Liver (tissue), 9 donors: ENCODE results near the gene LDLR. TPM values are rescaled to one million over a fixed set of nuclear protein-coding genes. Genes with fewer than 3 reads are reported as not detected.

Experiments
- DNase-seq: peaks from one replicate; pipeline ENCODE4 v3.0.0-alpha.2; 2017; ENCODE audit warnings: low spot score
- H3K27ac ChIP-seq, 2 donors: one replicate each; pipeline ENCODE4 v1.7.0; 2013; ENCODE audit warnings: inconsistent platforms in 2 of 2, low read length in 2 of 2, control low read depth in 1 of 2, low read depth in 1 of 2, mild to moderate bottlenecking in 1 of 2
- H3K27me3 ChIP-seq, 4 donors: one replicate each; pipeline versions ENCODE4 v1.6.1 to v1.7.0; 2013; ENCODE audit warnings: low read length in 3 of 4, inconsistent platforms in 1 of 4, mild to moderate bottlenecking in 1 of 4, moderate library complexity in 1 of 4; ENCODE audit not compliant: control insufficient read depth in 4 of 4, insufficient read depth in 4 of 4
- H3K36me3 ChIP-seq, 4 donors: one replicate each; pipeline versions ENCODE4 v1.6.1 to v1.7.0; 2013; ENCODE audit warnings: low read length in 3 of 4, mild to moderate bottlenecking in 3 of 4, low read depth in 1 of 4, moderate library complexity in 1 of 4; ENCODE audit not compliant: control insufficient read depth in 4 of 4, insufficient read depth in 3 of 4
- H3K4me1 ChIP-seq, 4 donors: one replicate each; pipeline versions ENCODE4 v1.6.1 to v1.7.0; 2013; ENCODE audit warnings: low read length in 3 of 4, mild to moderate bottlenecking in 3 of 4, moderate library complexity in 1 of 4; ENCODE audit not compliant: control insufficient read depth in 4 of 4, insufficient read depth in 4 of 4
- H3K4me3 ChIP-seq, 3 donors: one replicate each; pipeline versions ENCODE4 v1.6.1 to v1.7.0; 2013; ENCODE audit warnings: low read length in 3 of 3, control low read depth in 1 of 3, low read depth in 1 of 3, mild to moderate bottlenecking in 1 of 3
- H3K9ac ChIP-seq, 2 donors: one replicate each; pipeline ENCODE4 v1.7.0; 2013; ENCODE audit warnings: low read length in 2 of 2, mild to moderate bottlenecking in 2 of 2, moderate library complexity in 2 of 2, control low read depth in 1 of 2, low read depth in 1 of 2
- H3K9me3 ChIP-seq, 4 donors: one replicate each; pipeline versions ENCODE4 v1.6.1 to v1.7.0; 2013; ENCODE audit warnings: low read length in 3 of 4; ENCODE audit not compliant: control insufficient read depth in 4 of 4
- EGR1 ChIP-seq, 2 donors: IDR thresholded peaks; 2 replicates each; pipeline ENCODE4 v1.6.1; 2016 to 2018; ENCODE audit warnings: antibody characterized with exemption in 2 of 2, low read depth in 2 of 2
- FOXA1 ChIP-seq: IDR thresholded peaks from 2 replicates; pipeline ENCODE4 v1.6.1; 2016; ENCODE audit warnings: antibody characterized with exemption
- FOXA2 ChIP-seq: IDR thresholded peaks from 2 replicates; pipeline ENCODE4 v1.6.1; 2016; ENCODE audit warnings: antibody characterized with exemption
- GABPA ChIP-seq, 2 donors: IDR thresholded peaks in 1 of 2; conservative IDR thresholded peaks in 1 of 2; 2 replicates each; pipeline ENCODE4 v1.6.1; 2016; ENCODE audit warnings: antibody characterized with exemption in 2 of 2, mild to moderate bottlenecking in 1 of 2, moderate library complexity in 1 of 2
- HNF4G ChIP-seq: IDR thresholded peaks from 2 replicates; pipeline ENCODE4 v1.6.1; 2016; ENCODE audit warnings: antibody characterized with exemption
- NR2F2 ChIP-seq: IDR thresholded peaks from 2 replicates; pipeline ENCODE4 v1.6.1; 2016; ENCODE audit warnings: antibody characterized with exemption
- RAD21 ChIP-seq, 2 donors: IDR thresholded peaks; 2 replicates each; pipeline ENCODE4 v1.6.1; 2016; ENCODE audit warnings: antibody characterized with exemption in 2 of 2, mild to moderate bottlenecking in 2 of 2
- RXRA ChIP-seq, 2 donors: IDR thresholded peaks; 2 replicates each; pipeline ENCODE4 v1.6.1; 2017 to 2018; ENCODE audit warnings: antibody characterized with exemption in 2 of 2, mild to moderate bottlenecking in 1 of 2
- SP1 ChIP-seq: IDR thresholded peaks from 2 replicates; pipeline ENCODE4 v1.6.1; 2018; ENCODE audit warnings: antibody characterized with exemption, mild to moderate bottlenecking
- YY1 ChIP-seq: IDR thresholded peaks from 2 replicates; pipeline ENCODE4 v1.6.1; 2016; ENCODE audit warnings: antibody characterized with exemption, mild to moderate bottlenecking
- WGBS: extraction: QIAGEN DNeasy Blood & Tissue Kit; methylation state at CpG from one replicate; pipeline ENCODE4 v1.1.7; 2013; 5-methylcytosine and 5-hydroxymethylcytosine counted together
- polyA plus RNA-seq, 2 donors: library from polyadenylated mRNA; stranded (reverse) in 1 of 2; unstranded in 1 of 2; fragments of 200-250 nt in 1 of 2; fragments of >200 nt in 1 of 2; fragmentation: Nextera tagmentation in 1 of 2; extraction: Ambion mirVana in 1 of 2; gene quantifications; one replicate each; pipeline versions ENCODE4 v1.2.1 to v1.2.3, GENCODE V29; 2013 to 2015
- total RNA-seq, 2 donors: library from RNA; depleted of rRNA; stranded (reverse); fragments of >200 nt; gene quantifications; one replicate each; pipeline ENCODE4 v1.2.3, GENCODE V29; 2014
- TF ChIP-seq, protein P1 (sequence below): IDR thresholded peaks from 2 replicates; pipeline ENCODE4 v1.6.1; 2016; ENCODE audit warnings: antibody characterized with exemption, mild to moderate bottlenecking
- TF ChIP-seq, protein P2 (sequence below): IDR thresholded peaks from 2 replicates; pipeline ENCODE4 v1.6.1; 2016; ENCODE audit warnings: antibody characterized with exemption
- donor health status: healthy.
- donor health status: healthy.
- donor health status: healthy.
- donor health status: healthy.
- donor health status: healthy.

The LDLR gene
- total and polyA plus RNA-seq, 4 donors = 17.3 to 141 (median 63.9) TPM

DNA sequence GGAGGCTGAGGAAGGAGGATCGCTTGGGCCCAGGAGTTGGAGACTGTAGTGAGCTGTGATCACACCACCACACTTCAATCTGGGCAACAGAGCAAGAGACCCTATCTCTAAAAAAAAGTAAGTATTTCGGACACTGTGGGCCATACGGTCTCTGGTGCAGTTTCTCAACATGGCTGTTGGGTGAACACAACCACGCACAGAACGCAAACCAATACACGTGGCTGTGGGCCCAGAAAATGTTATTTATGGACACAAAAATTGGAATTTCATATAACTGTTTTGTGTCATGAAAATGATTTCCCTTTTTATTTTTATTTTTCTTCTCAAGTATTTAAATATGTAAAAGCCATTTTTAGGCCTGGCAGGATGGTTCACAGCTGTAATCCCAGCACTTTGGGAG, 19.5 kb downstream of the LDLR start:
- H3K9me3 ChIP-seq = no peaks in the 10 kb centered on the region
- H3K36me3 ChIP-seq = peaks cover 40 to 83% (median 61%) of the 10 kb centered on the region in 4 donors
- TF ChIP-seq HNF4G = no peak
- H3K4me3 ChIP-seq = no peak overlapping the region
- peaks cover 0 to 37% (median 23%) of the 10 kb centered on the region in 4 donors for H3K4me1 ChIP-seq
- H3K9ac ChIP-seq = no peak overlapping the region
- no peak overlapping the region for H3K27ac ChIP-seq
- no peaks in the 10 kb centered on the region for H3K27me3 ChIP-seq
- DNase-seq = no peak
- WGBS = 91% methylated on average over 6 of the region's 6 CpGs

DNA sequence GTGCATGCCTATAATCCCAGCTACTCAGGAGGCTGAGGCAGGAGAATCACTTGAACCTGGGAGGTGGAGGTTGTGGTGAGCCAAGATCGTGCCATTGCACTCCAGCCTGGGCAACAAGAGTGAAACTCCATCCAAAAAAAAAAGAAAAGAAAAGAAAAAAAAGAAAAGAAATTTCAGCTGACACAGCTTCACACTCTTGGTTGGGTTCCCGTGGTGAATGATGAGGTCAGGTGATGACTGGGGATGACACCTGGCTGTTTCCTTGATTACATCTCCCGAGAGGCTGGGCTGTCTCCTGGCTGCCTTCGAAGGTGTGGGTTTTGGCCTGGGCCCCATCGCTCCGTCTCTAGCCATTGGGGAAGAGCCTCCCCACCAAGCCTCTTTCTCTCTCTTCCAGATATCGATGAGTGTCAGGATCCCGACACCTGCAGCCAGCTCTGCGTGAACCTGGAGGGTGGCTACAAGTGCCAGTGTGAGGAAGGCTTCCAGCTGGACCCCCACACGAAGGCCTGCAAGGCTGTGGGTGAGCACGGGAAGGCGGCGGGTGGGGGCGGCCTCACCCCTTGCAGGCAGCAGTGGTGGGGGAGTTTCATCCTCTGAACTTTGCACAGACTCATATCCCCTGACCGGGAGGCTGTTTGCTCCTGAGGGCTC, 22.0 kb downstream of the LDLR start:
- WGBS = 84% methylated on average over 15 of the region's 15 CpGs
- no peaks in the 10 kb centered on the region for H3K27me3 ChIP-seq
- TF ChIP-seq EGR1 (IDR thresholded peaks at IDR 0.05; ENCODE audit: low read depth in 2 of 2) (no peak), SP1 (no peak), RAD21 (IDR thresholded peaks at IDR 0.05) (no peak), NR2F2 (no peak), FOXA2 (no peak), HNF4G (no peak), FOXA1 (no peak), GABPA (IDR thresholded peaks at IDR 0.05 in 1 of 2, conservative IDR thresholded peaks at IDR 0.05 in 1 of 2) (no peak), RXRA (IDR thresholded peaks at IDR 0.05) (no peak), YY1 (no peak)
- TF ChIP-seq, protein P1, sequence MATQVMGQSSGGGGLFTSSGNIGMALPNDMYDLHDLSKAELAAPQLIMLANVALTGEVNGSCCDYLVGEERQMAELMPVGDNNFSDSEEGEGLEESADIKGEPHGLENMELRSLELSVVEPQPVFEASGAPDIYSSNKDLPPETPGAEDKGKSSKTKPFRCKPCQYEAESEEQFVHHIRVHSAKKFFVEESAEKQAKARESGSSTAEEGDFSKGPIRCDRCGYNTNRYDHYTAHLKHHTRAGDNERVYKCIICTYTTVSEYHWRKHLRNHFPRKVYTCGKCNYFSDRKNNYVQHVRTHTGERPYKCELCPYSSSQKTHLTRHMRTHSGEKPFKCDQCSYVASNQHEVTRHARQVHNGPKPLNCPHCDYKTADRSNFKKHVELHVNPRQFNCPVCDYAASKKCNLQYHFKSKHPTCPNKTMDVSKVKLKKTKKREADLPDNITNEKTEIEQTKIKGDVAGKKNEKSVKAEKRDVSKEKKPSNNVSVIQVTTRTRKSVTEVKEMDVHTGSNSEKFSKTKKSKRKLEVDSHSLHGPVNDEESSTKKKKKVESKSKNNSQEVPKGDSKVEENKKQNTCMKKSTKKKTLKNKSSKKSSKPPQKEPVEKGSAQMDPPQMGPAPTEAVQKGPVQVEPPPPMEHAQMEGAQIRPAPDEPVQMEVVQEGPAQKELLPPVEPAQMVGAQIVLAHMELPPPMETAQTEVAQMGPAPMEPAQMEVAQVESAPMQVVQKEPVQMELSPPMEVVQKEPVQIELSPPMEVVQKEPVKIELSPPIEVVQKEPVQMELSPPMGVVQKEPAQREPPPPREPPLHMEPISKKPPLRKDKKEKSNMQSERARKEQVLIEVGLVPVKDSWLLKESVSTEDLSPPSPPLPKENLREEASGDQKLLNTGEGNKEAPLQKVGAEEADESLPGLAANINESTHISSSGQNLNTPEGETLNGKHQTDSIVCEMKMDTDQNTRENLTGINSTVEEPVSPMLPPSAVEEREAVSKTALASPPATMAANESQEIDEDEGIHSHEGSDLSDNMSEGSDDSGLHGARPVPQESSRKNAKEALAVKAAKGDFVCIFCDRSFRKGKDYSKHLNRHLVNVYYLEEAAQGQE = no peak
- TF ChIP-seq, protein P2, sequence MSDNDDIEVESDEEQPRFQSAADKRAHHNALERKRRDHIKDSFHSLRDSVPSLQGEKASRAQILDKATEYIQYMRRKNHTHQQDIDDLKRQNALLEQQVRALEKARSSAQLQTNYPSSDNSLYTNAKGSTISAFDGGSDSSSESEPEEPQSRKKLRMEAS = no peak
- H3K27ac ChIP-seq = no peak overlapping the region
- no peak for DNase-seq
- no peaks in the 10 kb centered on the region for H3K9me3 ChIP-seq
- H3K9ac ChIP-seq = no peak overlapping the region
- peaks cover 0 to 44% (median 26%) of the 10 kb centered on the region in 4 donors for H3K4me1 ChIP-seq
- H3K4me3 ChIP-seq = no peak overlapping the region
- peaks cover 43 to 78% (median 68%) of the 10 kb centered on the region in 4 donors for H3K36me3 ChIP-seq

DNA sequence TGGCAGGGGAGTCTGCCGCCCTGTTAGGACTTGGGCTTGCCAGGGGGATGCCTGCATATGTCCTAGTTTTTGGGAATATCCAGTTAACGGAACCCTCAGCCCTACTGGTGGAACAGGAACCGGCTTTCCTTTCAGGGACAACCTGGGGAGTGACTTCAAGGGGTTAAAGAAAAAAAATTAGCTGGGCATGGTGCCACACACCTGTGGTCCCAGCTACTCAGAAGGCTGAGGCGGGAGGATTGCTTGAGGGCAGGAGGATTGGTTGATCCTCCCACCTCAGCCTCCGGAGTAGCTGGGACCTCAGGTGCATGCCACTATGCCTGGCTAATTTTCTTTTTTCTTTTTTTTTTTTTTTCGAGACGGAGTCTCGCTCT, 22.5 kb downstream of the LDLR start:
- WGBS = 83% methylated on average over 8 of the region's 8 CpGs
- Histone ChIP-seq H3K27me3 (no peaks in the 10 kb centered on the region), H3K4me3 (no peak overlapping the region), H3K9me3 (no peaks in the 10 kb centered on the region), H3K4me1 (peaks cover 0 to 44% (median 26%) of the 10 kb centered on the region in 4 donors), H3K36me3 (peaks cover 43 to 78% (median 68%) of the 10 kb centered on the region in 4 donors), H3K27ac (no peak overlapping the region), H3K9ac (no peak overlapping the region)
- TF ChIP-seq GABPA (IDR thresholded peaks at IDR 0.05 in 1 of 2, conservative IDR thresholded peaks at IDR 0.05 in 1 of 2) = no peak
- no peak for DNase-seq
